Measurements from ENCODE around the gene MTFR1L.

MTFR1L gene

GRCh38 chr1:25819491-25820246 lies at the start of gene MTFR1L:
Gene MTFR1L, plus strand, starts transcription at chr1:25819954. Its CDS starts 3,151 bp downstream, at chr1:25823105.
- DNase-seq (ENCODE audit: low read depth), result peak; percentile 91

DNA sequence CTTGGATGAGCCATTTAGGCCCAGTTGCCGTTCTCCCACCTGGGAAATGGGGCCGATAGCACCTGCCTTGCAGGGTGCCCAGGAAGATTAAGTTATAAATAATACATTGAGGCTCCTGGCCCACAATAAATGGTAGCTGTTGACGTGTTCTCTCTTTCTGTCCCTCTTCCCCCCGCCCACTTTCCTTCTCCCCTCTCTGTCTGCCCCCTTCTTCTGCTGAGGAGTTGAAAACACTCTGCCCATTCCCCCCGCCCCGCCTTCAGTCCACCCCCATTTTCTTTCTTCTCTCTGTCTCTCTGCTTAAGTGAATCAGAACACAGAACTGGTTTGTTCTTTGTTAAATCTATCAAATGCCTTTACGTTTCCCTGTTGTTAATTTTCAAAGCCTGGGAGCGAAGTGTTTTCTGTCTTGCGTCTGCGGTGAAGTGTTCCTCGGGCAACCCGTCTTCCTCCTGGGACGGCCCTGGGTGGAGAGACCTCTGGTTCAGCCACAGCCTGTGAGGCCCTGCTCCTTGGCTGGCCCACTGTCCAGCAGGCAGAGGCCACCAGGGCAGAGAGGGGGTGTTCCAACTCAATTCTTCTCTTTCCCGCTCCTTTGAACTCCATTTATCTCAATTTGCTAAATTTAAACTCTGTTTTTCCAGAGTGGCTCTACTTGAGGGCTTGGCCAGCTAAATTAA lies 49.1 kb upstream of the MTFR1L start:
- no peak for DNase-seq (ENCODE audit: low read depth)

- DNase-seq (ENCODE audit: low read depth), result no peak
Measured at GRCh38 chr1:25771221-25772114, 48.3 kb upstream of the MTFR1L start.

DNA sequence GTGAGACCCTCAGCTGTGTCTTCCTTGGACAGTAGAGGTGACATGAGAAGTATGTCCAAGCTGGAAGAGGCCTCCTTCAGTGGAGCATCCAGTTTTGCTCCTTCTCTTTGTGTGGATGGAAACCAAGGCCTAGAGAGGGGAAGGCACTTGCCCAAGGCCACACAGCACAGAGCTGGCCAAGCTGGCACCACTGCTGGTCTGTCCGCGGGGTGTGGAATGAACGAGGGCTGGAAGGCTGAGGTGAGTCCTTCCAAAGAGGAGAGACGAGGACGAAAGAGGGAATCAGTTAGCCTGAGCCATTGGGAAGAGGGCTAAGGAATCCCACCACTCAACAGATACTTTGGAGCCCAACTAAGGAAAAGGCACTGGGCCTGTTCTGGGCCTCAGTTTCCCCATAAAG lies 47.6 kb upstream of the MTFR1L start:
- DNase-seq (ENCODE audit: low read depth), result no peak

GRCh38 chr1:25772692-25773245 lies 47.0 kb upstream of the MTFR1L start:
- no peak for DNase-seq (ENCODE audit: low read depth)

DNA sequence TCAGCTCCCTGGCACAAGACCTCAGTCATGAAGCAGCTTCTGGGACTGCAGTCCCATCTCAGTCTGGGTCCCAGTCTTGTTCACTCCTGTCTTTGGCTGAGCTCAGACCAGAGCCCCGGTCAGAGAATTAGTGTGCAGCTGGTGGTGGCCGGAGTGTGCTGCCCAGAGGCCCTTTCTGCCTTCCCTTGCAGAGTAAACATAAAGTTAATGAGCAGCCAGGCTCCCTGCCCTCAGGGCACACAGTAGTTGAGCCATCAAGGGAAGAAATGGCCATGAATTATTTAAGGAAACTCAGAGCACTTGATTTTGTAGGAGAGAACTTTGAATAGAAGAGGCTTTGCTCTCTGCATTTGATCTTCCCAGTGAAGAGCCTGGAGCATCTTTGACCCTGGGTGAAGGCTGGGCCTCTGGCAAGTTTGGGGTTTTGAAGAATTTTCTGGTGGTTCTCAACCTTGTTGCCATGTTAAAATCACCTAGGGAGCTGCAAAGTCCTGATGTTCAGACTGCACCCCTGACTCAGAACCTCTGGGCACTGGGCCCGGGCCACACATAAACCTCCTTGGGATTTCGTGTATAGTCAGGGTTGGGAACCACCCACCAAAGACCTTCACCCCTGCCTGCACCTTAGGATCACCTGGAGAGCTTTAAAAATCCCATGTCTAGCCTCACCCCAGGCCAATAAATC lies 46.2 kb upstream of the MTFR1L start:
- no peak for DNase-seq (ENCODE audit: low read depth)

- DNase-seq (ENCODE audit: low read depth), result no peak
Measured at GRCh38 chr1:25774206-25774803, 45.4 kb upstream of the MTFR1L start.

- DNase-seq (ENCODE audit: low read depth), result peak; percentile 78
Measured at GRCh38 chr1:25774921-25775771, 44.6 kb upstream of the MTFR1L start.

GRCh38 chr1:25779388-25779787 lies 40.4 kb upstream of the MTFR1L start:
- no peak for DNase-seq (ENCODE audit: low read depth)

GRCh38 chr1:25779894-25780293 lies 39.9 kb upstream of the MTFR1L start:
- no peak for DNase-seq (ENCODE audit: low read depth)

DNA sequence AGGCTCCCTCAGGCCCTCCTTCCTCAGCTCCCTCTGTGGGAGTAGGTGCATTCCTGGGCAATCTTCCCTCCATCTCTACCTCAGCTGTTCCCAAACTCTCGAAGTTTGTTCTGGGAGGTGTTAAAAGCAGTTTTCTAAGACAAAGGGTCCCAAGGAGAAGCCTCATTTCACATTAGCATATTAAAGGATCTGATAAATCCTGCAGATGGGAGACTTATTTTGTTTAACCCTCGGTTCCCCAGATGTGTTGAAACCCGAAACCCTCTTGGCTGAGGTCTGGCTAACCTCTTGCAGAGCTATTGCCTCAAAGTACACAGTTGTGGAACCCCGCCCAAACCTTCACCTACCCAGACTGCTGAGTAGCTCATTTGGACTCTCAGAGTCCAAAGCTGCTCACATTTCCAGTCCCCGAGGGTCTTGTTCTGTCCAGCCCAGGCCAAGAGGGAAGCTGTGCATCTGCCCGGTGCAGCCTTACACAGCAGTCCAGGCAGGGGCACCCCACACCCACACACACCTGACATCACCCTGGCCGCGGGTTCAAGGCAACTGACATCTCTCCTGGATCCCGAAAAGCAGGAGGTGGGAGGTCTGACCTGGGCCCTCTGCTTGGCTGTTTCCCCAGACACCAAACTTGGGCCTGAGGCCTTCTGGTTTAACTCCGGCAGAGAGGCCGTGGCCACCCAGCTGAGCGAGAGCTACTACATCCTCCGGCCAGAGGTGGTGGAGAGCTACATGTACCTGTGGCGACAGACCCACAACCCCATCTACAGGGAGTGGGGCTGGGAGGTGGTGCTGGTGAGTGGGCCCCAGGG lies 39.2 kb upstream of the MTFR1L start:
- no peak for DNase-seq (ENCODE audit: low read depth)

GRCh38 chr1:25781130-25781433 lies 38.7 kb upstream of the MTFR1L start:
- DNase-seq (ENCODE audit: low read depth), result no peak

DNA sequence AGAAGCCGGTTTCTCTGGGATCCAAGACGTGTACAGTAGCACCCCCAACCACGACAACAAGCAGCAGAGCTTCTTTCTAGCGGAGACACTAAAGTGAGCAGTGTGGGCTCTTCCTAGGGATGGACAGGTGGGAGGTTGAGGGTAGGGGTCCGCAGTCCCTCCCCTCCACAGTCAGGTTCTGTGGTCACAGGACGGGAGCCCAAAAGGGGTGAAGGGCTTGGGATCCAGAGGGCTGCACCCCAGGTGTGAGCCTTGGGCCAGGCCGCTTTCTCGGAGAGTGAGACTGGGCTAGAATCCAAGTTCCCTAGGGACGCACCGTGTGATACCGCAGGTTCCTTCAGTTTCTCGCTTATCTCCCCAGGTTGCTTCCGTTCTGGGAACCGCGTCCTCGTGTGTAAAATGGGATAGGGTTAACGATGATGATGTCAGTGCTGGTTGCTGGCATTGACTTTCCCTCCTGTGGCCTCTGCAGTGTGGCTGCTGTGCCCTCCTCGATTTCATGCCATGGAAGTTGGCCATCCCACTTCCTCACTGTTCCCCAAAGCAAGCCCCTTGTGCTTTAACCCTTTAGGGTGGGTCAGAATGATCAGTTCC lies 37.0 kb upstream of the MTFR1L start:
- no peak for DNase-seq (ENCODE audit: low read depth)

- no peak for DNase-seq (ENCODE audit: low read depth)
Measured at GRCh38 chr1:25784575-25785051, 35.1 kb upstream of the MTFR1L start.

- DNase-seq (ENCODE audit: low read depth), result no peak
Measured at GRCh38 chr1:25785333-25786067, 34.3 kb upstream of the MTFR1L start.

DNA sequence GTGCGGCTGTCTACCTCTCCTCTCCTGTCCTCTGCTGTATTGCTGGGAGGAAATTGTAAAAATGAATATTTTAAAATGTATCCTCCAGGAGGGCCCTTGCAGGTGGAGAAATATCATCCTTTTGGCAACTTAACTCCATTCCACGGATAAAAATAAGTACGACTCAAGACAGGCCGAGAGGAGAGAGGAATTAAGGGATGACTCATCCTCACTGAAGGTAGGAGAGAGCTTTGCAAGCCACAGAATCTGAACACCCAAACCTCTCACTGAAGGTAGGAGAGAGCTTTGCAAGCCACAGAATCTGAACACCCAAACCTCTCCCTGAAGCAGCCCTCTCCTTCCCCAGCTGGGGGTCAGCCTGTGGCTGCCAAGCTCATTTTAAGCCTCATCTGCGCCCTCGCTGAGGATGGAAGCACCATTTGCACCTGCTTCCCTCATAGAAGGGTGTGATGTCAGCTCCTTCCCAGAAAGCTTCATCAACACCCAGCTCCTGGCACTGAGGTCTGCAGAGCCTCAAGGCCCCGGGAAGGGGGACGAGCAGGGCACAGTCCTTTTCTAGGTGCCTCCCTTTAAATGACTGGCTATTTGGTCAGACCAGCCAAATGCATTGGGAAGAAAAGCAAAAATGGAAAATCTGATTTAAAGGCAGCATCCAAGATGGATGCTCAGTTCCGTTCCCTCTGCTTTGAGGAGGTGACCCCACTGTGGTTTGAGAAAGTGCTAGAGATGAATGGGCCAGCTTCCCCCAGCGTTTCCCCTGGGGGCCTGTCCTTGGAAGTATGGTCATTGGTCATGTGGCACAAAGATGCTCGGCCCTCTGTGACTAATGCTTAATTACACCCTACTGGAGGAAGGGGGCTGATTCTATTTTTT lies 32.6 kb upstream of the MTFR1L start:
- DNase-seq (ENCODE audit: low read depth), result no peak

DNA sequence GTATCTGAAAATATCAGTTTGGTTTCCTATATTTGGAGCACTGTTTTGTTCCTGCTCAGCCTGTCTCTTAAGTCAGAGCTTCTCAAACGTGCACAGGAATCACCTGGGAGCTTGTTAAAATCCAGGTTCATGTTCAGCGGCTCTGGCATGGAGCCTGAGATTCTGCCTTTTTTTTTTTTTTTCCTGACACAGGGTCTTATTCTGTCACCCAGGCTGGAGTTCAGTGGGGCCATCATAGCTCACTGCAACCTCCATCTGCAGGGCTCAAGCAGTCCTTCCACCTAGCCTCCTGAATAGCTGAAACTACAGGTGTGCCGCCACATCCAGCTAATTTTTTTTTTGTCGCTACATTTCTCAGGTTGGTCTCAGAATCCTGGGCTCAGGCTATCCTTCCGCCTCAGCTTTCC lies 32.0 kb upstream of the MTFR1L start:
- no peak for DNase-seq (ENCODE audit: low read depth)
